ENCODE results near the gene RYK. TPM values are rescaled to one million over a fixed set of nuclear protein-coding genes. Genes with fewer than 3 reads are reported as not detected.

RYK gene
- total RNA-seq, 1 experiment from 2014 or later = 54.2 TPM

DNA sequence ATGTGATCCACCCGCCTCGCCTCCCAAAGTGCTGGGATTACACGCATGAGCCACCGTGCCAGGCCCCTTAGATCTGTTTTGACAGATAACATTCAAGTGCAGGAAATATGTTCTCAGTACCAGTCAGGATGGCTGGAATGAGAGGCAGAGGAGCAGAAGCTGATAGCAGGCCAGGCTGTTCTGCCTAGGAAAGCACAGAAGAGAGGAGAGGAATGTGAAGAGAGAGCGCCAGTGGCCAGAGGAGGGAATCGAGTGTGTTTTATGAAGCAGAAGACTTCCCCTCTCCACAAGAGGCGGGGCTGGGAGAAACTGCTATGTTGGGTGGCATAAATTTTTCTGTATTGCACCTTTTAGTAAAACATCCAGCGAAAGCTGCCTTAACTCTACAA lies 32.0 kb upstream of the RYK start:
- H3K4me3 Mint-ChIP-seq = no peak overlapping the region
- peaks cover 8% of the 10 kb centered on the region for H3K9me3 Mint-ChIP-seq
- no peaks in the 10 kb centered on the region for H3K36me3 Mint-ChIP-seq
- ATAC-seq = no peak
- H3K4me1 Mint-ChIP-seq = no peaks in the 10 kb centered on the region
- no peak overlapping the region; the same call in 1 of the 2 replicates for H3K27ac Mint-ChIP-seq
- no peaks in the 10 kb centered on the region for H3K27me3 Mint-ChIP-seq (ENCODE audit: low read depth)
- ChIA-PET CTCF (interaction anchor here (1.1 to 1.4 kb wide), 2 partner anchors 70 to 191 kb away, joined by 3 to 5 read pairs; no protein-coding TSS in a partner anchor), POLR2A (no interaction called here)
- no peak for DNase-seq (ENCODE audit: low spot score)
- TF ChIP-seq ZNF317 (CRISPR knock-in tag; IDR thresholded peaks at IDR 0.05; ENCODE audit: borderline replicate concordance, low read depth) (no peak), SMAD4 (CRISPR knock-in tag; IDR thresholded peaks at IDR 0.05) (no peak), RORB (CRISPR knock-in tag; IDR thresholded peaks at IDR 0.05) (no peak), SOX15 (CRISPR knock-in tag; IDR thresholded peaks at IDR 0.05) (no peak), ESRRA (CRISPR knock-in tag; IDR thresholded peaks at IDR 0.05; ENCODE audit: borderline replicate concordance) (no peak)
- TF ChIP-seq, protein P1, sequence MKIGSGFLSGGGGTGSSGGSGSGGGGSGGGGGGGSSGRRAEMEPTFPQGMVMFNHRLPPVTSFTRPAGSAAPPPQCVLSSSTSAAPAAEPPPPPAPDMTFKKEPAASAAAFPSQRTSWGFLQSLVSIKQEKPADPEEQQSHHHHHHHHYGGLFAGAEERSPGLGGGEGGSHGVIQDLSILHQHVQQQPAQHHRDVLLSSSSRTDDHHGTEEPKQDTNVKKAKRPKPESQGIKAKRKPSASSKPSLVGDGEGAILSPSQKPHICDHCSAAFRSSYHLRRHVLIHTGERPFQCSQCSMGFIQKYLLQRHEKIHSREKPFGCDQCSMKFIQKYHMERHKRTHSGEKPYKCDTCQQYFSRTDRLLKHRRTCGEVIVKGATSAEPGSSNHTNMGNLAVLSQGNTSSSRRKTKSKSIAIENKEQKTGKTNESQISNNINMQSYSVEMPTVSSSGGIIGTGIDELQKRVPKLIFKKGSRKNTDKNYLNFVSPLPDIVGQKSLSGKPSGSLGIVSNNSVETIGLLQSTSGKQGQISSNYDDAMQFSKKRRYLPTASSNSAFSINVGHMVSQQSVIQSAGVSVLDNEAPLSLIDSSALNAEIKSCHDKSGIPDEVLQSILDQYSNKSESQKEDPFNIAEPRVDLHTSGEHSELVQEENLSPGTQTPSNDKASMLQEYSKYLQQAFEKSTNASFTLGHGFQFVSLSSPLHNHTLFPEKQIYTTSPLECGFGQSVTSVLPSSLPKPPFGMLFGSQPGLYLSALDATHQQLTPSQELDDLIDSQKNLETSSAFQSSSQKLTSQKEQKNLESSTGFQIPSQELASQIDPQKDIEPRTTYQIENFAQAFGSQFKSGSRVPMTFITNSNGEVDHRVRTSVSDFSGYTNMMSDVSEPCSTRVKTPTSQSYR (CRISPR knock-in tag; IDR thresholded peaks at IDR 0.05) = no peak

DNA sequence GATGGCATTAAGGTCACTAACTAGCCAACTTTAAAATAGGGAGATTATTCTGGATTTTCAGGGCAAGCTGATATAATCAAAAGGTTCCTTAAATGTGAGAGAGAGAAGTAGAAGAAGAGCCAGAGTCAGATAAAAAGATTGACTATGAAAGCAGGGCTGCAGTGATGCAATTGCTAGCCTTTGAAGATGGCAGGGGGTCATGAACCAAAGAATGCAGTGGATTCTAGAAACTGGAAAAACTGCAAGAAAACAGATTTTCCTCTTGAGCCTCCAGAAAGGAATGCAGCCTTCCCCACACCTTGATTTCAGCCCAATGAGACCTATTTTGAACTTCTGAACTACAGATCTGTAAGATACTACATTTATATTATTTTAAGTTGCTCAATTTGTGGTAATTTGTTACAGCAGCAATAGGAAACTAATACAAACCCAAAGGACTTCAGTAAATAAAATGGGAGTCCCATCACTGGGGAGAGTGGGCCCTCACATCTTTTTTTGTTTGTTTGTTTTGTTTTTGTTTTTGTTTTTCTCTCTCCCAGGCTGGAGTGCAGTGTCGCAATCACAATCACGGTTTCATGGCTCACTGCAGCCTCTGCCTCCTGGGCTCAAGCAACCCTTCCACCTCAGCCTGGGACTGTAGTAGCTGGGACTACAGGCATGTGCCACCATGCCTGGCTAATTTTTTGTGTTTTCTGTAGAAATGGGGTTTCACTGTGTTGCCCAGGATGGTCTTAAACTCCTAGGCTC lies 31.4 kb upstream of the RYK start:
- Mint-ChIP-seq H3K27me3 (ENCODE audit: low read depth) (no peaks in the 10 kb centered on the region), H3K9me3 (peaks cover 7% of the 10 kb centered on the region), H3K27ac (no peak overlapping the region), H3K4me1 (no peaks in the 10 kb centered on the region), H3K4me3 (no peak overlapping the region), H3K36me3 (no peaks in the 10 kb centered on the region)
- CTCF ChIA-PET = interaction anchor here (1.1 to 1.4 kb wide), 2 partner anchors 69 to 192 kb away, joined by 3 to 5 read pairs; no protein-coding TSS in a partner anchor
- TF ChIP-seq FOXJ3 (CRISPR knock-in tag; IDR thresholded peaks at IDR 0.05; ENCODE audit: borderline replicate concordance) (no peak), NFATC4 (CRISPR knock-in tag; IDR thresholded peaks at IDR 0.05) (no peak), ELF4 (CRISPR knock-in tag; IDR thresholded peaks at IDR 0.05; ENCODE audit: low read depth) (no peak), NFE2L1 (CRISPR knock-in tag; IDR thresholded peaks at IDR 0.05) (no peak), FOXP1 (CRISPR knock-in tag; IDR thresholded peaks at IDR 0.05; ENCODE audit: borderline replicate concordance) (no peak), NR3C1 (CRISPR knock-in tag; conservative IDR thresholded peaks at IDR 0.05; ENCODE audit: low read depth) (no peak), ZNF121 (CRISPR knock-in tag; IDR thresholded peaks at IDR 0.05) (no peak), FOXK1 (CRISPR knock-in tag; IDR thresholded peaks at IDR 0.05) (no peak), IRF2 (CRISPR knock-in tag; IDR thresholded peaks at IDR 0.05; ENCODE audit: borderline replicate concordance, low read depth) (no peak), TEAD4 (CRISPR knock-in tag; IDR thresholded peaks at IDR 0.05) (no peak), TP53 (CRISPR knock-in tag; IDR thresholded peaks at IDR 0.05) (no peak), ZNF263 (CRISPR knock-in tag; IDR thresholded peaks at IDR 0.05; ENCODE audit: low read depth) (no peak), ZNF138 (CRISPR knock-in tag; conservative IDR thresholded peaks at IDR 0.05) (no peak), OVOL2 (CRISPR knock-in tag; IDR thresholded peaks at IDR 0.05; ENCODE audit: borderline replicate concordance) (no peak), EMX1 (CRISPR knock-in tag; IDR thresholded peaks at IDR 0.05) (no peak)
- TF ChIP-seq, protein P2, sequence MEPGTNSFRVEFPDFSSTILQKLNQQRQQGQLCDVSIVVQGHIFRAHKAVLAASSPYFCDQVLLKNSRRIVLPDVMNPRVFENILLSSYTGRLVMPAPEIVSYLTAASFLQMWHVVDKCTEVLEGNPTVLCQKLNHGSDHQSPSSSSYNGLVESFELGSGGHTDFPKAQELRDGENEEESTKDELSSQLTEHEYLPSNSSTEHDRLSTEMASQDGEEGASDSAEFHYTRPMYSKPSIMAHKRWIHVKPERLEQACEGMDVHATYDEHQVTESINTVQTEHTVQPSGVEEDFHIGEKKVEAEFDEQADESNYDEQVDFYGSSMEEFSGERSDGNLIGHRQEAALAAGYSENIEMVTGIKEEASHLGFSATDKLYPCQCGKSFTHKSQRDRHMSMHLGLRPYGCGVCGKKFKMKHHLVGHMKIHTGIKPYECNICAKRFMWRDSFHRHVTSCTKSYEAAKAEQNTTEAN (CRISPR knock-in tag; IDR thresholded peaks at IDR 0.05) = no peak
- TF ChIP-seq, protein P3, sequence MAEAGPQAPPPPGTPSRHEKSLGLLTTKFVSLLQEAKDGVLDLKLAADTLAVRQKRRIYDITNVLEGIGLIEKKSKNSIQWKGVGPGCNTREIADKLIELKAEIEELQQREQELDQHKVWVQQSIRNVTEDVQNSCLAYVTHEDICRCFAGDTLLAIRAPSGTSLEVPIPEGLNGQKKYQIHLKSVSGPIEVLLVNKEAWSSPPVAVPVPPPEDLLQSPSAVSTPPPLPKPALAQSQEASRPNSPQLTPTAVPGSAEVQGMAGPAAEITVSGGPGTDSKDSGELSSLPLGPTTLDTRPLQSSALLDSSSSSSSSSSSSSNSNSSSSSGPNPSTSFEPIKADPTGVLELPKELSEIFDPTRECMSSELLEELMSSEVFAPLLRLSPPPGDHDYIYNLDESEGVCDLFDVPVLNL (CRISPR knock-in tag; IDR thresholded peaks at IDR 0.05; ENCODE audit: borderline replicate concordance, low read depth) = no peak
- TF ChIP-seq, protein P4, sequence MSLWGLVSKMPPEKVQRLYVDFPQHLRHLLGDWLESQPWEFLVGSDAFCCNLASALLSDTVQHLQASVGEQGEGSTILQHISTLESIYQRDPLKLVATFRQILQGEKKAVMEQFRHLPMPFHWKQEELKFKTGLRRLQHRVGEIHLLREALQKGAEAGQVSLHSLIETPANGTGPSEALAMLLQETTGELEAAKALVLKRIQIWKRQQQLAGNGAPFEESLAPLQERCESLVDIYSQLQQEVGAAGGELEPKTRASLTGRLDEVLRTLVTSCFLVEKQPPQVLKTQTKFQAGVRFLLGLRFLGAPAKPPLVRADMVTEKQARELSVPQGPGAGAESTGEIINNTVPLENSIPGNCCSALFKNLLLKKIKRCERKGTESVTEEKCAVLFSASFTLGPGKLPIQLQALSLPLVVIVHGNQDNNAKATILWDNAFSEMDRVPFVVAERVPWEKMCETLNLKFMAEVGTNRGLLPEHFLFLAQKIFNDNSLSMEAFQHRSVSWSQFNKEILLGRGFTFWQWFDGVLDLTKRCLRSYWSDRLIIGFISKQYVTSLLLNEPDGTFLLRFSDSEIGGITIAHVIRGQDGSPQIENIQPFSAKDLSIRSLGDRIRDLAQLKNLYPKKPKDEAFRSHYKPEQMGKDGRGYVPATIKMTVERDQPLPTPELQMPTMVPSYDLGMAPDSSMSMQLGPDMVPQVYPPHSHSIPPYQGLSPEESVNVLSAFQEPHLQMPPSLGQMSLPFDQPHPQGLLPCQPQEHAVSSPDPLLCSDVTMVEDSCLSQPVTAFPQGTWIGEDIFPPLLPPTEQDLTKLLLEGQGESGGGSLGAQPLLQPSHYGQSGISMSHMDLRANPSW (CRISPR knock-in tag; conservative IDR thresholded peaks at IDR 0.05; ENCODE audit: low read depth) = no peak
- DNase-seq (ENCODE audit: low spot score) = no peak
- no peak for ATAC-seq
- POLR2A ChIA-PET = no interaction called here
